Measurements from ENCODE around the gene CROCC. TPM values are rescaled to one million over a fixed set of nuclear protein-coding genes. Genes with fewer than 3 reads are reported as not detected.

The CROCC gene
- total RNA-seq, 2 experiments from 2014 or later, result 36.3 to 54.1 TPM

GRCh38 chr1:17018849-17019248 lies 97.1 kb downstream of the CROCC start:
- TF ChIP-seq EZH2phosphoT487 (IDR thresholded peaks at IDR 0.05; ENCODE audit: borderline replicate concordance, low read depth, low read length), result no peak
- no peak for TF ChIP-seq CTCF (conservative IDR thresholded peaks at IDR 0.05; ENCODE audit: low read length)
- H3K36me3 ChIP-seq (ENCODE audit: insufficient read depth, low read length), result peaks cover 62% of the 10 kb centered on the region
- no TSS peak for BruUV-seq (replicated peaks)
- H2AFZ ChIP-seq (ENCODE audit: low read length), result no peak overlapping the region
- H3K79me2 ChIP-seq (ENCODE audit: insufficient read depth, low read depth, low read length), result no peaks in the 10 kb centered on the region
- no peaks in the 10 kb centered on the region for H3K9me3 ChIP-seq (ENCODE audit: low read length)
- intact Hi-C loops (cut with micrococcal nuclease; ENCODE audit: unreplicated experiment), result no loop called here
- ChIA-PET CTCF (ENCODE audit: unreplicated experiment) (no interaction called here), POLR2A (no interaction called here)
- no peak for DNase-seq (ENCODE audit: low spot score)
- H4K20me1 ChIP-seq (ENCODE audit: insufficient read depth, low read length), result no peaks in the 10 kb centered on the region
- no peak overlapping the region for H3K4me2 ChIP-seq (ENCODE audit: low read length)
- H3K4me1 ChIP-seq (ENCODE audit: insufficient read depth, low read length, poor library complexity, severe bottlenecking), result no peaks in the 10 kb centered on the region
- H3K9me2 ChIP-seq (ENCODE audit: insufficient read depth, low read length), result no peaks in the 10 kb centered on the region
- no peak overlapping the region for H3K27ac ChIP-seq (ENCODE audit: low read depth, low read length, poor library complexity, severe bottlenecking)
- no peak overlapping the region for H3K4me3 ChIP-seq (ENCODE audit: low read depth, low read length, poor library complexity, severe bottlenecking)

GRCh38 chr1:17020502-17020901 lies 98.8 kb downstream of the CROCC start:
- ChIA-PET POLR2A (no interaction called here), CTCF (ENCODE audit: unreplicated experiment) (no interaction called here)
- Histone ChIP-seq H2AFZ (ENCODE audit: low read length) (no peak overlapping the region), H3K4me3 (ENCODE audit: low read depth, low read length, poor library complexity, severe bottlenecking) (no peak overlapping the region), H4K20me1 (ENCODE audit: insufficient read depth, low read length) (no peaks in the 10 kb centered on the region), H3K36me3 (ENCODE audit: insufficient read depth, low read length) (peaks cover 78% of the 10 kb centered on the region), H3K9me2 (ENCODE audit: insufficient read depth, low read length) (no peaks in the 10 kb centered on the region), H3K4me1 (ENCODE audit: insufficient read depth, low read length, poor library complexity, severe bottlenecking) (no peaks in the 10 kb centered on the region), H3K27ac (ENCODE audit: low read depth, low read length, poor library complexity, severe bottlenecking) (no peak overlapping the region), H3K79me2 (ENCODE audit: insufficient read depth, low read depth, low read length) (no peaks in the 10 kb centered on the region), H3K9me3 (ENCODE audit: low read length) (no peaks in the 10 kb centered on the region), H3K4me2 (ENCODE audit: low read length) (no peak overlapping the region)
- intact Hi-C loops (cut with micrococcal nuclease; ENCODE audit: unreplicated experiment), result no loop called here
- DNase-seq (ENCODE audit: low spot score), result no peak
- no peak for TF ChIP-seq CTCF (conservative IDR thresholded peaks at IDR 0.05; ENCODE audit: low read length)
- TF ChIP-seq EZH2phosphoT487 (IDR thresholded peaks at IDR 0.05; ENCODE audit: borderline replicate concordance, low read depth, low read length), result no peak
- no TSS peak for BruUV-seq (replicated peaks)

- Histone ChIP-seq H3K4me3 (ENCODE audit: low read depth, low read length, poor library complexity, severe bottlenecking) (no peak overlapping the region), H3K4me1 (ENCODE audit: insufficient read depth, low read length, poor library complexity, severe bottlenecking) (no peaks in the 10 kb centered on the region), H3K4me2 (ENCODE audit: low read length) (no peak overlapping the region), H3K36me3 (ENCODE audit: insufficient read depth, low read length) (peaks cover 91% of the 10 kb centered on the region), H2AFZ (ENCODE audit: low read length) (no peak overlapping the region), H3K9me2 (ENCODE audit: insufficient read depth, low read length) (no peaks in the 10 kb centered on the region), H3K9me3 (ENCODE audit: low read length) (no peaks in the 10 kb centered on the region), H4K20me1 (ENCODE audit: insufficient read depth, low read length) (no peaks in the 10 kb centered on the region), H3K79me2 (ENCODE audit: insufficient read depth, low read depth, low read length) (no peaks in the 10 kb centered on the region), H3K27ac (ENCODE audit: low read depth, low read length, poor library complexity, severe bottlenecking) (no peak overlapping the region)
- no peak for DNase-seq (ENCODE audit: low spot score)
- intact Hi-C loops (cut with micrococcal nuclease; ENCODE audit: unreplicated experiment), result no loop called here
- CTCF ChIA-PET (ENCODE audit: unreplicated experiment), result no interaction called here
- no TSS peak for BruUV-seq (replicated peaks)
- POLR2A ChIA-PET, result no interaction called here
- TF ChIP-seq EZH2phosphoT487 (IDR thresholded peaks at IDR 0.05; ENCODE audit: borderline replicate concordance, low read depth, low read length) (no peak), CTCF (conservative IDR thresholded peaks at IDR 0.05; ENCODE audit: low read length) (no peak)
These were observed 100.2 kb downstream of the CROCC start for GRCh38 chr1:17021896-17022295.

Small RNA genes lying within 50 kb of the gene (small RNA-seq; reads per million reads assigned to genes)
- gene RNU1-2 (not detected), gene RNU1-5P (not detected)

Other genes with a start within 250 kb of the CROCC start
- under 0.01 TPM in 2 replicates for gene RNU1-4, start 181.4 kb upstream of the CROCC start, total RNA-seq (2014; rRNA removed; shearing (Covaris generic))
- gene RNU1-4, start 181.4 kb upstream of the CROCC start, total RNA-seq (2022), result 1,721 and 1,968 TPM in 2 replicates
- under 0.01 TPM in 2 replicates for gene RNU1-2, start 26.0 kb upstream of the CROCC start, total RNA-seq (2014; rRNA removed; shearing (Covaris generic))
- 1,721 and 1,968 TPM in 2 replicates for gene RNU1-2, start 26.0 kb upstream of the CROCC start, total RNA-seq (2022)
- not detected in 2 replicates for gene MFAP2, start 58.7 kb downstream of the CROCC start, total RNA-seq (2014; rRNA removed; shearing (Covaris generic))
- not detected in 2 replicates for gene MFAP2, start 58.7 kb downstream of the CROCC start, total RNA-seq (2022)
- gene ATP13A2, start 90.0 kb downstream of the CROCC start, total RNA-seq (2014; rRNA removed; shearing (Covaris generic)), result 25.0 and 28.1 TPM in 2 replicates
- gene ATP13A2, start 90.0 kb downstream of the CROCC start, total RNA-seq (2022), result 28.8 and 31.4 TPM in 2 replicates
- gene SDHB, start 132.1 kb downstream of the CROCC start, total RNA-seq (2014; rRNA removed; shearing (Covaris generic)), result 103 and 106 TPM in 2 replicates
- gene SDHB, start 132.1 kb downstream of the CROCC start, total RNA-seq (2022), result 98.4 and 105 TPM in 2 replicates
- gene PADI2, start 197.5 kb downstream of the CROCC start, total RNA-seq (2014; rRNA removed; shearing (Covaris generic)), result not detected in 2 replicates
- 0.08 TPM in 1 of 2 replicates, not detected in the other for gene PADI2, start 197.5 kb downstream of the CROCC start, total RNA-seq (2022)